Measurements from ENCODE around the gene FGF12.

Gene FGF12

GRCh38 chr3:192260116-192261010 is 467.0 kb downstream of the FGF12 start:
- WGBS, 2 experiments = 95 to 97% methylated on average over 1 to 5 of the region's 5 CpGs
- no peak overlapping the region for H3K4me3 ChIP-seq (ENCODE audit: insufficient read depth, low read depth, low read length)
- no peaks in the 10 kb centered on the region for H3K9me3 ChIP-seq (ENCODE audit: control insufficient read depth, low read length)
- H3K27me3 ChIP-seq (ENCODE audit: control insufficient read depth, insufficient read depth, low read length, poor library complexity, severe bottlenecking) = no peaks in the 10 kb centered on the region
- no peaks in the 10 kb centered on the region for H3K4me1 ChIP-seq (ENCODE audit: control insufficient read depth, insufficient read depth, low read length)
- H3K27ac ChIP-seq (ENCODE audit: insufficient read depth, low read depth, low read length, poor library complexity, severe bottlenecking) = no peak overlapping the region
- H3K36me3 ChIP-seq (ENCODE audit: control insufficient read depth, insufficient read depth, low read length) = no peaks in the 10 kb centered on the region

- 95 to 96% methylated on average over 3 of the region's 3 CpGs for WGBS, 2 experiments
- no peaks in the 10 kb centered on the region for H3K36me3 ChIP-seq (ENCODE audit: control insufficient read depth, insufficient read depth, low read length)
- H3K4me3 ChIP-seq (ENCODE audit: insufficient read depth, low read depth, low read length) = no peak overlapping the region
- no peaks in the 10 kb centered on the region for H3K27me3 ChIP-seq (ENCODE audit: control insufficient read depth, insufficient read depth, low read length, poor library complexity, severe bottlenecking)
- no peak overlapping the region for H3K27ac ChIP-seq (ENCODE audit: insufficient read depth, low read depth, low read length, poor library complexity, severe bottlenecking)
- H3K9me3 ChIP-seq (ENCODE audit: control insufficient read depth, low read length) = no peaks in the 10 kb centered on the region
- no peaks in the 10 kb centered on the region for H3K4me1 ChIP-seq (ENCODE audit: control insufficient read depth, insufficient read depth, low read length)
Observed at GRCh38 chr3:192259661-192260060, 467.7 kb downstream of the FGF12 start.

DNA sequence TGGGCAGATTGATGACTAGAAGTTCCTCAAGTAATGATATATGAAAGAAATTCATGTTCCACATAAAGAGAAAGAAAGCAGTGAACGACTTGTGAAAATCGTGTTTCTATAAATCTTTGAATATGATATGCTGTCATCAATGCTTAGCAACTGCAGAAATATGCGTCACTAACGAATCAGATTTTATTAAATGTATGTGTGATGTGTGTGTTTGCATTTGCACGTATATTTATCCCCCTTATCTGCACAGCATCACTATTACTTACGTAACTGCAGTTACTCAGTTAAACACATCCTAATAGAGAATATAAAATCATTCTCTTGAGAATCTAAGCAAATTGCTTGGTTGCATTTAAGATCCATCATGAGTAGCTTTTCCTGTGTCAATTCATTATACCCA is 468.6 kb downstream of the FGF12 start:
- WGBS, 2 experiments = 84 to 86% methylated on average over 5 of the region's 6 CpGs
- Histone ChIP-seq H3K9me3 (ENCODE audit: control insufficient read depth, low read length) (no peaks in the 10 kb centered on the region), H3K36me3 (ENCODE audit: control insufficient read depth, insufficient read depth, low read length) (no peaks in the 10 kb centered on the region), H3K27ac (ENCODE audit: insufficient read depth, low read depth, low read length, poor library complexity, severe bottlenecking) (no peak overlapping the region), H3K4me3 (ENCODE audit: insufficient read depth, low read depth, low read length) (no peak overlapping the region), H3K4me1 (ENCODE audit: control insufficient read depth, insufficient read depth, low read length) (no peaks in the 10 kb centered on the region), H3K27me3 (ENCODE audit: control insufficient read depth, insufficient read depth, low read length, poor library complexity, severe bottlenecking) (no peaks in the 10 kb centered on the region)

GRCh38 chr3:192255839-192256238 is 471.5 kb downstream of the FGF12 start:
- no peaks in the 10 kb centered on the region for H3K9me3 ChIP-seq (ENCODE audit: control insufficient read depth, low read length)
- 94 to 100% methylated on average over 2 of the region's 2 CpGs for WGBS, 2 experiments
- H3K27ac ChIP-seq (ENCODE audit: insufficient read depth, low read depth, low read length, poor library complexity, severe bottlenecking) = no peak overlapping the region
- no peaks in the 10 kb centered on the region for H3K36me3 ChIP-seq (ENCODE audit: control insufficient read depth, insufficient read depth, low read length)
- H3K4me1 ChIP-seq (ENCODE audit: control insufficient read depth, insufficient read depth, low read length) = no peaks in the 10 kb centered on the region
- H3K27me3 ChIP-seq (ENCODE audit: control insufficient read depth, insufficient read depth, low read length, poor library complexity, severe bottlenecking) = no peaks in the 10 kb centered on the region
- H3K4me3 ChIP-seq (ENCODE audit: insufficient read depth, low read depth, low read length) = no peak overlapping the region

DNA sequence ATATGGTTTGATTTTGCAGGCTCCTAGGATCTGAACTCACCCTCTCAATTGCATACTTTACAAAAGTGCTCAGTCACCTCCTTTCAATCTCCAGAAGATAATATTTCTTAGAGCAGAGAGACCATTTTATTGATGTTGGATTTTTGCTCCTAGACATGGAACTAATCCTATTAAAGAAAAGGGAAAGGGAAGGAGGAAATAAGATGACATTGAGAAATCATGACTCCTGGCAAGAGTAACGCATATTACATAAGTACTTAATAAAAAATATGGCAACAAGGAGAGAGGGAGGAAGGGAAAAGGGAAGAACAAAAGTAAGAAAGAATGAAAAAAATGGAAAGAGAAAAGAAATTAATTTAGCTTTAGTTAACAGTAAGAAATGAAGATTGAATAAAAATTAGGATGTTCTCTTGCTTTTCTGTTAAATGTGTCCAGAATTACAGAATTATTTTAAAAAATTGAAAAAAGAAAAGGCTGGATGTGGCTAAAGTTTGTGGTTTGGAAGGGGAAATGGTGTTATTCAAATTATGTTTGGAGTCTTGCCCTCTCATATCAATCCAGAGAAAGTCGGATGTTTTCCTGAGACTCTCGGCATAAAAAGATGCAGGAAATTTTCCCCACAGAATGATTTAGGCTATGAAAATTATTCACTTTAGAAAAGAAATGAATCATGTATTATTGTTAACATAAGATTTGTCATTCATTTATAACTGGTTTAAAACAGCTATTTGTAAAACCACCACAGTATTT is 474.0 kb downstream of the FGF12 start:
- Histone ChIP-seq H3K9me3 (ENCODE audit: control insufficient read depth, low read length) (no peaks in the 10 kb centered on the region), H3K4me1 (ENCODE audit: control insufficient read depth, insufficient read depth, low read length) (no peaks in the 10 kb centered on the region), H3K27ac (ENCODE audit: insufficient read depth, low read depth, low read length, poor library complexity, severe bottlenecking) (no peak overlapping the region), H3K27me3 (ENCODE audit: control insufficient read depth, insufficient read depth, low read length, poor library complexity, severe bottlenecking) (no peaks in the 10 kb centered on the region), H3K4me3 (ENCODE audit: insufficient read depth, low read depth, low read length) (no peak overlapping the region), H3K36me3 (ENCODE audit: control insufficient read depth, insufficient read depth, low read length) (no peaks in the 10 kb centered on the region)
- 96 to 100% methylated on average over 2 to 3 of the region's 3 CpGs for WGBS, 2 experiments

DNA sequence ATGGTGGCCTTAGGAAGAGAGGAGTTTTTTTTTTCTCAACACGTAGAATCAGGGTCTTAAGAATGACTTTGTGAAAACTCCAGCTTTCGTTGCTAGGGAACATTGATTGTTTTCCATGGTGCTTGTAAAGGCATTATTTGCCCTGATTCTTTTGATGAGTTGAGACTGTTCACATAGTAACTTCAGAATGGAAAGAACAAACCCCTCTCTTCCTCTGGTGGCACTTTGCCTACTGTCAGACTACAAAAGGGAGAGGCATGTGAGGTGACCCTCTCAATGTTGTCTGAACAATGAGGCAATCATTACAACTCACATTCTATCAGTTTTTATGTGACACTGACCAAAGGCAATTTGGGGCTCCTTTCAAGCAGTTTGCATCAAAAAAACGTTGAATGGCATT is 477.8 kb downstream of the FGF12 start:
- no peaks in the 10 kb centered on the region for H3K27me3 ChIP-seq (ENCODE audit: control insufficient read depth, insufficient read depth, low read length, poor library complexity, severe bottlenecking)
- no peaks in the 10 kb centered on the region for H3K36me3 ChIP-seq (ENCODE audit: control insufficient read depth, insufficient read depth, low read length)
- WGBS, 2 experiments = 56 to 58% methylated on average over 3 of the region's 3 CpGs
- H3K27ac ChIP-seq (ENCODE audit: insufficient read depth, low read depth, low read length, poor library complexity, severe bottlenecking) = peak overlapping the region; percentile 78
- no peak overlapping the region for H3K4me3 ChIP-seq (ENCODE audit: insufficient read depth, low read depth, low read length)
- H3K9me3 ChIP-seq (ENCODE audit: control insufficient read depth, low read length) = no peaks in the 10 kb centered on the region
- no peaks in the 10 kb centered on the region for H3K4me1 ChIP-seq (ENCODE audit: control insufficient read depth, insufficient read depth, low read length)

- no peak overlapping the region for H3K27ac ChIP-seq (ENCODE audit: insufficient read depth, low read depth, low read length, poor library complexity, severe bottlenecking)
- H3K36me3 ChIP-seq (ENCODE audit: control insufficient read depth, insufficient read depth, low read length) = no peaks in the 10 kb centered on the region
- H3K4me1 ChIP-seq (ENCODE audit: control insufficient read depth, insufficient read depth, low read length) = no peaks in the 10 kb centered on the region
- no peak overlapping the region for H3K4me3 ChIP-seq (ENCODE audit: insufficient read depth, low read depth, low read length)
- H3K27me3 ChIP-seq (ENCODE audit: control insufficient read depth, insufficient read depth, low read length, poor library complexity, severe bottlenecking) = no peaks in the 10 kb centered on the region
- H3K9me3 ChIP-seq (ENCODE audit: control insufficient read depth, low read length) = no peaks in the 10 kb centered on the region
- WGBS, 2 experiments = 89 to 94% methylated on average over 1 of the region's 1 CpG
Observed at GRCh38 chr3:192246847-192247559, 480.3 kb downstream of the FGF12 start.

- H3K27me3 ChIP-seq (ENCODE audit: control insufficient read depth, insufficient read depth, low read length, poor library complexity, severe bottlenecking) = no peaks in the 10 kb centered on the region
- H3K27ac ChIP-seq (ENCODE audit: insufficient read depth, low read depth, low read length, poor library complexity, severe bottlenecking) = no peak overlapping the region
- H3K9me3 ChIP-seq (ENCODE audit: control insufficient read depth, low read length) = no peaks in the 10 kb centered on the region
- no peaks in the 10 kb centered on the region for H3K4me1 ChIP-seq (ENCODE audit: control insufficient read depth, insufficient read depth, low read length)
- no peak overlapping the region for H3K4me3 ChIP-seq (ENCODE audit: insufficient read depth, low read depth, low read length)
- no peaks in the 10 kb centered on the region for H3K36me3 ChIP-seq (ENCODE audit: control insufficient read depth, insufficient read depth, low read length)
- 87 to 100% methylated on average over 1 of the region's 1 CpG for WGBS, 2 experiments
Observed at GRCh38 chr3:192244591-192244990, 482.8 kb downstream of the FGF12 start.

DNA sequence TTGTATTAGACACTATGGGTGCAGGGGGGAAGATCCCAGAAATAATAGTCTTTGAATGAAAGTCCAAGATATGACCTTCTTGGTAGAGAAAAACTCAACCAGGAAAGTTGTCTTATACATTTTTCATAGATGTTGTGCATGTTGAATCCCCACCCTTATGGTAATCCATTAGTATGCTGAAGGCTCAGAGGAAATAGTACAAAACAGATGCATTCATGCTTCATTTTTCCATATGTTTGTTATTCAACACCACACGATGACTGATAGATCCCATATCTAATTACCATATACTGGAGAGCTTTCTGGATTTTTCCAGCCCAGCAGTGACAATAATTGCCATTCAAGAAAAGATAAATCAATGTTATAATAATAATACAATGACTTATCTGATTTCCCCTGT is 487.4 kb downstream of the FGF12 start:
- H3K9me3 ChIP-seq (ENCODE audit: control insufficient read depth, low read length) = no peaks in the 10 kb centered on the region
- no peaks in the 10 kb centered on the region for H3K4me1 ChIP-seq (ENCODE audit: control insufficient read depth, insufficient read depth, low read length)
- no peaks in the 10 kb centered on the region for H3K36me3 ChIP-seq (ENCODE audit: control insufficient read depth, insufficient read depth, low read length)
- H3K4me3 ChIP-seq (ENCODE audit: insufficient read depth, low read depth, low read length) = no peak overlapping the region
- WGBS, 2 experiments = 83 to 100% methylated on average over 1 of the region's 1 CpG
- H3K27ac ChIP-seq (ENCODE audit: insufficient read depth, low read depth, low read length, poor library complexity, severe bottlenecking) = no peak overlapping the region
- no peaks in the 10 kb centered on the region for H3K27me3 ChIP-seq (ENCODE audit: control insufficient read depth, insufficient read depth, low read length, poor library complexity, severe bottlenecking)
